SIG-M5 treated with dmso at 0.1 percent for 504 hours (cell line): ENCODE data around the gene DEXI.
"Not testable (repeated sequence)": the region's sequence is repeated elsewhere in the genome, so short reads cannot be mapped to it uniquely, and the experiment has no call there.

Experiments used
- DNase-seq: peaks from one replicate; lab custom pipeline; 2025; ENCODE audit not compliant: unreplicated experiment; lab: John Stamatoyannopoulos, UW

The DEXI gene

DNA sequence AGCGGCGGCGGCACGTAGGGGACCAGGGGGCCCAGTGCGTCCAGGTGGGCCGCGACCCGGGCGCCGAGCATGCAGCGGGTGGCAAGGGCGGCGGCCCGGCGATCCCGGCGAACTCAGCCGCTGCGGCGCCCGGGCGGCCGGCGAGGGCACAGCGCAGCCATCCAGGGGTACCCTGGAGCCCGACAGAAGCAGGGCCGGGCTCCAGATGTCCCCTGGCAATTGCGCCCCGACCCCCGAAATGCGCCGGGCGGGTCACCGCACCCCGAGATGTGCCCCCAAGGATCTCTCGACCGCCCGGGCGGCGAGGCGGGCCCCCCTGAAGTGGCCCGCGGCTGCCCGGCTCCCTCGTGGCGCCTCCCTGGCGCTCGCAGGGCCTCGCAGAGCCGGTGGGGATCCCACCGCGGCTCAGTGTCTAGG lies 325 bp downstream of the DEXI start:
- not testable (repeated sequence) for DNase-seq

DNA sequence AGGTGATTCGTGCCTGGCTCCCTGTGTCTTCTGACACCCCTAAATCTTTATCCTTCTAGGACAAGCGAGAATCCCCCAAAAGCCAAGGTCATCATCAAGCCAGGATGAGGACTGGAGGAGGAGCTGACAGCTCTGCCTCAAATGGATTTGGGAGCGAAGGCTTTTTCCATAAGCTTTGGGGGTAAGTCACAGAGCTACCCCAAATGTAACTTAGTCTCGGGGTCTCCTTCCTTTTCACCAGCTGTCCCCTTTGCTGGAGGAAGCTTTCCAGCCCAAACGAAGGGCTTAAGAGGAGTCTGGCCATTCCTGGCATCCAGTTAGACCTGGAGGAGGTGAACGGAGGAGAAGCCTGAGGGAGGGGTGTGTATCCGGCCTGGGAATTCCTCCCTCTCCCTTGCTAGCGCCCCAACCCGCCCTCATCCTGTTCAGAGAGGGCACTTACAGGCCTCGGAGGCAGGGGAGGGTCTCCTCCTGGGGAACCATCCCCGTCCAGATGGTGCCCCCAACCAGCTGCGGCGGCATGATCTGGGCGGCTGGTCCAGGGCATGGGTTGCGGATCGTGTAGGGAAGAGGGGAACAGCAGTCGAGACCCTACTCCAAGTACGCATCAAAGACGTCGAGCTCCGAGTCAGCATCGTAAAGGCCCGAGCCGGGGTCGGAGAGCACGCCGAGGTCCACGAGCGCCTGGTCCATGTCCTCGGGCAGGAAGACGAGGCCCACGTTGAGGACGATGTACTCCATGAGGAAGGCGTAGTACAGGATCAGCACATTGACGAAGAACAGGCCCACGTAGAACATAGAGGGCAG lies 938 bp downstream of the DEXI start:
- DNase-seq = no peak

DNA sequence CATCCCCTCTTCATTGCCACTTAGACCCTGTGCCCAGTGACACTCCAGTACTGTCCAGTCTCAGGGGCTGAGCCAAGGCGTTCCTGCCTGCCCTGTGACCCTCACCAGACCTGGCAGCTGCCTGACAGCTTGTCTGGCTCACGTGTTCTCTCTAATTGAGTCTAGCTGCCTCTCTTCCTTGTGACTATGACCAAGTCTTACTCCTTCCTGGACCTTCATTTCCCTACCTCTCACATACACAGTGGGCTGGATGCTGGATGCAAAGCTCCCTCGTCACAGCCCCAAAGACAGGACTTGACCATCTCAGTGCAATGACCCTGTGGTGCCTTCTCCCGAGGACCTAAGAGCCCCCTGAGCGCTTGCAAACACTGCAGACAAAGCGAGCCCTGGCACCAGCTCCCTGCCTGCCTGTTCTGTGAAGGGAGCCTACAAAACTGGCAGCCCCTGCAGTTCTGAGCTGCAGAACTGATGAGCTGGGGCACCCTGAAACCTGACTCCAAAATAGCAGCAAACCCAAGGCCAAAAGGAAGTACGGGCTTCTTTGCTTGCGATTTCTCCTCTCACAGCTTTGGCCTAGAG lies 1.7 kb downstream of the DEXI start:
- DNase-seq = no peak

DNA sequence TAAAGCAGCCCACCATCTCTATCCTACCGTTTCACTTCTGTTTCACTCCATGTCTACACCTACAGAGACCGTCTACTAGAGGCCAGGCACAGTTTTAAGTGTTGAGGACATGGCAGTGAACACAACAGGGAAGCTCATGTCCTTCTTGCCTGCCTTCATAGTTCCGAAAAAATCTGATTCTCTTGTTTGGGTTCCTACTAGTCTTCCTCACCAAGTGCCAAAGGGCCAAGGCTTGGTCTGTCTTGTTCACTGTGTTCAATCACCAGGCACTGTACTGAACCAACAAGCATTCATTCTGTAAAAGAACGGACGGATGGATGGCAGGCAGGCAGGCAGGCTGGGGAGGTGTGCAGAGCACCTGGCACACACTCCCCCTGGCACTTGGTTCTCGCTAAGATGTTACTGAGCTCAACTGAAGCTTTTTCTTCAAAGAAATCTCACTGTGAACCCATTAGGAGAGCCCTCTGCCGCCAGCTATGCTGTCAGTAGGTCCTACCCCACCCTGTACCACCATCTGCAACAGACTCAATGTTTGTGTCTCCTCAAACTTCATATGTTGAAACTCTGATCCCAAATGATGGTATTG lies 2.5 kb downstream of the DEXI start:
- DNase-seq = no peak

DNA sequence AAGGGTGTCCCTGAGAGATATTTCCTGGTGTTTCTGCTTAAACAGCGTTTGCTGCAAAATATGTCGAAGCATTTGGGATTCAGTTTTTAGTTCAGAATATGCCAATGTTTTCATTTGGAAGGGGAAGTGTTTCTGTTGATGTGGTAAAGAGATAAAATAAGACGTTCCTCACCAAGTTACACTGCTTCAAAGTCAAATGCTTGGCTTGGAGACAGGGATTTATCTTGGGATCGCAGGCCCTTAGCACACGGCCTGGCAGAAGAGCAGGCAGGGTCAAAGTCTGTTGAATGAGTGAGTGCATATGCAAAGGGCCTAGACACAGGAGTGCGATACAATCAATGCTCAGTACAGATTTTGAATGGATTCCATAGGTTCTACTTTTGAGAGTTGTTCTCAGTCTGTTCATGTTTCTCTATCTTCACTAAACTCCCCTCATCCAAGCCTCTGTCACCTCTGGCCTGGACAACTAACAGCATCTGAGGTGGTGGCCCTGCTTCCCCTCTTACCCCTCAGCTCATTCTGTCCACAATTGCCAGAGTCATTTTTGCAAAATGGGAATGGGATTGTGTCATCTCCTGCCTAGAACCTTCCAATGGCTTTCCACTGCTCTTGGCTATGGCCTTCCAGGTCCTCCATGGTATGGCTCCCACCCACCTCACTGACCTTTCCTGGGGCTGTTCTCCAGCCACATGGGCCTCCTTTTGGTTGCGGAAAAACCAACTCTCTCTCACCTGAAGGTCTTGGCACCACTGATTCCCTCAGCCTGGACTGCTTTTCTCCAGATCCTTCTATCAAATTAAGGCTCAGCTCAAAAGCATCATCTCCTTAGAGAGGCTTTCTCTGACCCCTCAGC lies 3.2 kb downstream of the DEXI start:
- no peak for DNase-seq

DNA sequence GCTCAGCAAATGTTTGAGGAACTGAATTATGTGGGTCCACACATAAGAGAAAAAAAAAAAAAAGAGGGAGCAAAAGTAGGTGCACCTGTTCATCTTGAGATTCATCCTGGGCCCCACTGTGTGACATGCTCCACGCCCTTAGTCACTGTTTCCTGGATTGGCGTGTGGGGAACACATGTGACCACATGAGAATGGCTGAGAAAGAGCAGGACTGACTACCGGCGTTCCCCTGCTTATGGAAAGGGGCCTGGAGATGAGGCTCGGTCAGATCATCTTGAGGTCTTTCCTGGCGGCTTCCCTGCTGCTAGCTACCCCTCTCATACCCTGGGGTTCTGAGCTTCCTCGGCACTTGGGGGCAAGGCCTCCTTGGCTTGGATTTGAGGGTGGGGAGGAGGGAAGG lies 3.9 kb downstream of the DEXI start:
- DNase-seq = no peak

DNA sequence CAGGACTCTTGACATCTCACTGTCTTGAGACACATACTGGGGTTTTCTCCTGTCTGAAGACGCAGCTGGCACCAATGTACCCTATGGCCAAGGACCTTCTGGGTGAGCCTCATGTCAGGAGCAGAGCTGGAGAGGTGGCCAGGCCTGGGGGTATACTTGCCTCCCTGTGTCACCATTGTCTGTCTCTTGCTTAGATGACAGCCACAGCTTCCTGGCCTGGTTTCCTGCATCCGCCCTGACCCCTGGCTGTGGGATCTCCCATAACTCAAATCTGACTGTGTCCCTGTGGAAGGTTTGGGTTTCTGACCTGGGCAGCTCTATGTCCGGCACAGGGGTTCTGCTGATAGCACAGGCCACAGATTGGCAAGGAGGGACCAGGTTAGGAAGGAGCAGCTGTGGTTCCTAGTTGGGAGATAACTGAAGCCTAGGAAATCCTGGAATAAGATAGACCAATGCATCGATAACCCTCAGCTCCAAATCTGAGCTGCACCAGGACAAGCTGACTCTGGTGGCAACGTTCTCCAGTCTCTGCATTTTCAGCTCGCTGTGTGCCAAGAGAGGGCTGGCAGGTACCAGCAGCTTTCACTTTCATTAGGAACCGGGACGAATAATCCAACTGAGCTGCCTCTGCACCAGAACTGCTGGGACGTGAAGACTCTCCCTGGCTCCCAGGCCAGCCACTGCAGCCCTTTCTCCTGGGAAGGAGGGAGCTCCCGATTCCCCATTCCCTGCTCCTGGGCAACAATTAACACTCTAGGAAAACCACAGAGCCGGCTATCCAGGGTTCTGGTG lies 5.0 kb downstream of the DEXI start:
- no peak for DNase-seq

DNA sequence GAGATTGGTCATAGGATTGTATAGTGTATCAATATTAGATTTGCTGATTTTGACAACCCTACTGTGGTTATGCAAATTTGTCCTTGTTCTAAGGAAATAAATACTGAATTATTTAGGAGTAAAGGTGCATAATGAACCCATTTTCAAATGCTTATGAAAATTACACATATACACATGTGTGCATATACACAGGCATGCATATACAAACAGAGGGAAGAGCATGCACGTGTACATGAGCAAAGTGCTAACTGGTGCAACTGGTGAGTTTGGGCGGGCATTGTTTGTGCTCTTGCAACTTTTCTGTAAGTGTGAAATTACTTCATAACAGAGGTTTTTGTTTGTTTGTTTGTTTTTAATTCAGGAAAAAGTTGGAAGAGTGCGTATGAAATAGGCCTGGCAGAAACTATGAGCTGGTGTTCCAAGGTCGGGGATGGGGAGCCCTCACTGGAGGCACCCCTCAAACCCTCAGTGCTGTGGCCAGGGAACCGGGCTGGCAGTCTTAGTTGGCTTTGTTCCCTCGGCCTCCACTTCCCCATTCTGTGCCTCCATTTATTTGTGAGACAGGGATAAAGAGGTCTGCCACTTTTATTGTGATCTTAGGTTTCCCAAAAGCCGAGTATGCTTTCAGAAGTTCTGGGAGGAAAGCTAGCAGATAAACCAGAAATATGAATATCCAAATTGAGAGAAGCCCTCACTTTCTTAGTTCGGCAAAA lies 5.8 kb downstream of the DEXI start:
- no peak for DNase-seq

DNA sequence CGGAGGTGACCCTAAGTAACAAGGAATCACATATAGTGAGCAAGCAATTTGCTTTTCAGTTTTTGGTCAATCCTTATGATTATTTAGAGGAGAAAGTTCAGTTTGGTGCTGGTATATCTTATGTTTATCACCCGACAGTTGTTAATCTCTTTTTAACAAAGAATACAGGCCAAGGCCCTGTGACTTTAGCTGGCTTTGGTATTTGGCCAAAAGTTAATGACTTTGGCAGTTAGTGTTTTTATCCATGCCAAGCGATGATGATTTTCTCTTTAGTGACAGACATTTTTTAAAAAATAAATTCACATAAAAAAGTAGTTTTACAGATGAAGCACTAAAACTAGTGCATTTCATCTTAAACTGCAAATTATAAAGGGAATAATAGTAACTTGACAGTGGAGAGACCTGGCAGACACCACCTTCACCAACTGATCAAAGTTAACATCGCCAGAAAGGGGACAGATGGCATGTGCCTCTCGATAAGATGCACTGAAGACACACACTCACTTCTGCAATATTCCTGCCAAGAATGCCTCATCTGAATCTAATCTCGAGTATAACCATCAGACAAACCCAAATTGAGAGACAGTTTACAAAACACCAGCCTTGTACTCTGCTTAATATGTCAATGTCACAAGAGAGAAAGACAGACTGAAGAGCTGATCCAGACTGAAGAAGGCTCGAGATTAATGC lies 6.9 kb downstream of the DEXI start:
- no peak for DNase-seq

DNA sequence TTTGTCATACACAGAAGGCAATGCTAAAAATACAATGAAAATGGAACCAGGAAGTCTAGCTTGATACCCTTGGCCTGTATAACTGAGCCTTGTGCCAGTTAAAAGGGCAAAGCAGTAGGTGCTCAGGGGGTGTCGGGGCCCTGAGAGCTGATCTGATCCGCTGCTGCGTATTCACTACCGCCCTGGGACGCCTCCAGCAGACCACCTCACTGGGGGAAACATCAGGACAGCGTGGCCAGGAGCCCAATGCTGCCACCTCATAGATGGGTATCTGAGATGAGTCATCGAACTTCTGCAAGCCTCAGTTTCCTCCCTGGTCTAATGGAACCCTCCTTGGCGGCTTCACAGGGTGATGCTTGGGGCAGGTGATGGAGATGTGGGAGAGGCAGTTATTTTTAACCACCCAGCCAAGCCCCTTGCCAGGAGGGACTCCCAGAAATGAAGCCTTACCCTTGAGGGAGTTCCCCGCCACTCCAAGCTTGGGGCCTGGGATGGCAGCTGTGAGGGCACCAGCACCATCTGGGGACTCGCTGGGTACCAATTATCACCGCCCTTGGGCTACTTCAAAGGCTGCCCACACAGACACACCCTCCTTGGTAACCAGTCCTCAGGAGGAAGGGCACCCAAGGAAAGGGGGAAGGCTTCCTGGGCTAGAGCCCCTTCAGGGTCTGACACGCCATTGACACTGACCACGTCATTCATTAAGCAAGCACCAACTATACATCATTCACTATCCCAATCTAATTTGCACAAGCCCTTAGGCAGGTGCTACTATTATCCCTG lies 7.8 kb downstream of the DEXI start:
- no peak for DNase-seq

DNA sequence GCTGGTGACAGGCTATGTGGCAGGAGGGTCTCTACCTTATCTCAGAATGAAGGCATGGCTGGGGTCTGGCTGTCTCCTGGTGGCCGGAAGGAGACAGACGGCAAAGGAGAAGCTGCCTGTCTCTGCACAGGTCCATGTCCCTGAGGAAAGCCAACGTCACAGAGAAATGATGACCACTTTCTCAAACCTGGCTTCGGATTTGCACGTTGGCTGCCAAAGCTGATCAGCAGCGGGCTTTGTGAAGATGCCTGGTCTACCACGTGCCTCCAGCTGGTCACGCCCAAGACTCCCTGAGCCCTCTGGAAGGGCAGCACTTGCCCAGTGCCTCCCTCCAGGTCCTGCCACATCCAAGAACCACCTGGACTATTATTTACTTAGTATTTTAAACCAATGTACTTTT lies 8.4 kb downstream of the DEXI start:
- no peak for DNase-seq

DNA sequence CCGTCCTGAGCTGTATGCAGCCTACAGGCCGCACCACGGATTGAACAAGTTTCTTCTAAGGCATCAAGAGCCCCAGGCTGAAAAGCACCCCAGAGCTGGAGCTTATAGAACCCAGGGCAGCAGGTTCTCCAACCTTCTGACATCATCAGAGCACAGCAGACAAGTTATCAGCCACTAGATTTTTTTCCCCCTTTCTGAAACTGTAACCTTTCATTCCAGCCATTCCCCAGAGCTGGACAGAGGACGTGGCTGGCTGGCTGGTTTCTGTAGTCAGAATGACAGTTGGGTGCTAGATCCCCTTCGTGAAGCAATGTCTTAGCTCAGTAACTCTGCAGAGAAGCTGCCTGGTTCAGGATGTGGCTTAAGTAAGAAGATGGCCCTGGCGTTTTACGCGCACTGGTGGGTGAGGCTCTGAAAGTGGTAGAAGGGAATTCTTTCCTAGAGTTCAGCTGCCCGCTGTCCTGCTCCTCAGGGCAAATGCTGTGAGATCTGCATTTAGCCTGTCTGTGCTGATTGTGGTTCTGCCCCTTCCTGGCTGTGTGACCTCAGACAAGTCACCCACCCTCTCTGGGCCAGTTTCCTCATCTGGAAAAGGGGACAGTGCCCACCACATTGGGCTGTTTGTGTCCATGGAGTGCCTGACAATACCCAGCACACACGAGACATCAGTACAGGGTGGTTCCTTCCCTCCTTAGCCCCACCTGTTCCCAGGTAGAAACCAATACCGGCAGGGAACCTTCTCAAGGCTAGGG lies 9.1 kb downstream of the DEXI start:
- peak; percentile 16 for DNase-seq

DNA sequence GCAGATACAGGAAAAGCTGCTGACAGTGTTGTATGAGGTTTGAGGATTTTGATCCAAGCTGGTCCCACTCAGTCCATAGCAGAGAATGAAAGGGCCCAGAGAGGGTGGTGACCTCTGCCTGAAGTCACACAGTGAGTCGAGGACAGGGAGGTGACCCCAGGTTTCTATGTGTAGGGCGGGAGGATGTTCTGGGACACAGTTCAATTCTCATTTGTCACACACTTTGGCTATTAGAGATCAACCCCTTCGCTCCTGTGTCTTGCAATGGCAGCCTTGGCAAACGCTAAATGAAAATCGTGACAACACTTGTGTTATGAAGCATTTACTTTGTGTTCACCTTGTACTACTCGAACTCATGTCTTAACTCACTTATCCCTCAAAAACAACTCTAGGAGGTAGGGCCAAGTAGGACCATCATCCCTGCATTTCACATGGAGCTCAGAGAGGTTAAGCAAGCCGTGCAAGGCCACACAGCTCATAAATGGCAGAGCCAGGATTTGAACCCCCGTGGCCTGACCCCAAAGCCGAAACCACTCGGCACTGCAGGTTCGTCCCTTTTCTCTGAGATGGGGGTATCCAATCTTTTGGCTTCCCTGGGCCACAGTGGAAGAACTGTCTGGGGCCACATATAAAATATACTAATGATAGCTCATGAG lies 10.2 kb downstream of the DEXI start:
- DNase-seq = no peak

DNA sequence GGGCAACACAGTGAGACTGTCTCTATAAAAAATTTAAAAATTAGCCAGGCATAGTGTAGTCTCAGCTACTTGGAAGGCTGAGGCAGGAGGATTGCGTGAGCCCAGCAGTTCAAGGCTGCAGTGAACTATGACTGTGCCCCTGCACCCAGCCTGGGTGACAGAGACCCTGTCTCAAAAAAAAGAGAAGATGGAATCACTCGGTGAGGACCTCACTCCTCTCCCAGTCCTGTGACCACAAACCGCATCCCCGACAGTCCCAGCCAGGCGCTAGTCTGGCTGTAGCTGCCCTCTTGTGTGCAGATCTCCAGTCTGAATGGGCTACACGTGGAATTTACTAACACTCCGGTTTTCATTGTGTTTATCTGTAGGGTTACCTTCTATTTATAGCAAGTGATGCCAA lies 11.1 kb downstream of the DEXI start:
- no peak for DNase-seq

DNA sequence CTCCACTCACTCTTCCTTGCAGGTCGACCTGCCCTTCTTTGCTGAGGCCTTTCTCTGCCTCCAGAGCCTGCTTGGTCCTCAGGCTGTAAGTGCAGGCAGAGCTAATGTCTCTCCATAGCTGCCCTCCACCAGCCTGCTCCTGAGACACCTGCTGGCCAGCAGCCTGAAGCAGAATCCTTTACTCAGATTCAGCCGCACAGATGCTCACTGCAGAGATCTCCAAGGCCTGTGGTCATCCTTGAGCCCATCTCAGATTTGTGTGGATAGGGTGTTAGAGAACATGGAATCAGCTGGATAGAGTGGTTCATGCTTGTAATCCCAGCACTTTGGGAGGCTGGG lies 11.5 kb downstream of the DEXI start:
- no peak for DNase-seq

DNA sequence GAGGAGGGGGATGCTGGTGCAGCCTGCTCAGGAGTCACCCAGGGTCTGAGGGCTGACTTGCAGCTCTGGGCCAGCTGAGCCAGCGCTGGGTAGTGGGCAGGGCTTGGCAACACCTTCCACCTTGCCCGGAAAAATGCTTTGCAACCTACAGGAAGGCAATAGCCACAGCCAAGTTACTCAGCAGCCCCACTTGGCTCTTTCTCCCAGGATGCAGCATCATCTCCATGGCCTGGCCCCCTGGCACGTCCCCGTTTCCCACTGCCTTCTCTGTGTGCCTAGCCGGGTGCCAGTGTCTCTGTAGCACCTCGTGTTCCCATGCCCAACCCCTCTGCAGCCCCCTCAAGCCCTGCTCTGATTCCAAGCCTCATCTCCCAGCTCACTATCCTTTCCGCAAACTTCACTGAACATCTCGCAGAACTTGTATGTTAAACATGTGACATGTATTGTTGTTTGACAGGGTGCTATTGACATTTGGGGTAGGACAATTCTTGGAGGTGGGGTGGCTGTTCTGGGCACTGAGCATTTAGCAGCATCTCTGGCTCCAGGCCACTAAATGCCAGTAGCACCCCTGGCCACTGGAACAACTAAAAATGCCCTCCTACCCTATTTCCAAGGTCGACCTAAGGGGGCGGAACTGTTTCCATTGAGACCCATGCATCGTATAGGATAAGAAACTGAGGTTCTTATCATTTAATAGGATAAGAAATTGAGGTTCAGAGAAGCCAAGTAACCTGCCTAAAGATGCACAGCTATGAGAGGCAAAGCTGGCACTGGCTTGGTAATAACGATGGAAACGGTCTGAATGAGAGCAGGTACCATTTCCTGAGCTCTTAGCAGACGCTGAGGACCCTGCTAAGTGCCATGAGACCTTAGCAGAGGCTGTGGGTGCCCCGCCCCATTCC lies 12.2 kb downstream of the DEXI start:
- DNase-seq = no peak

DNA sequence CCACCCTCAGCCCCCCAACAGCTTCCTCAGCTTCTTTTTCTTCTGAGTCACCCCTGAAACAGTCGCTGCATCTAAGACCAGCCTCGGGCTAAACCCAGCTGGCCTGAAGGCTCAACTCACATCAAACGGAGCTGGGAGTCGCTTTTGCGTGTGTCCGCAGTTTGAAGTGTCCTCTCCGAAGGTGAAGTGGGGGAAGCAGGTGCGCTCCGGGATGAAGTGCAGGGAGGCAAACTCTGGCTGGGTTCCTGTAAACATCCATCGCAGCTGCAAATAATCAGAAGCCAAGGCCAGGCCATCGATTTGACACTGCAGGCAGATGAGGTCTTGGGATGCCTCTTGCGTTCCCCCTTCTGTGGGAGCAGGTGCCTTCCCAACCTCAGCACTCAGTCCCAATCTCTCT lies 13.2 kb downstream of the DEXI start:
- DNase-seq = not testable (repeated sequence)
